BLaER1 treated with 17β-estradiol and CSF1 and Interleukin-3, amounts not matched to agents 10 nM and 100 nM (cell line): ENCODE results near the gene VPS16.

Experiments
- H3K27ac ChIP-seq, 11 experiments: shearing (Covaris generic); formaldehyde crosslinking; 2 replicates each; pipeline ENCODE4 v1.8.1; 2022
- H3K27me3 ChIP-seq, 11 experiments: shearing (Covaris generic); formaldehyde crosslinking; 2 replicates each; pipeline ENCODE4 v1.8.1; 2022
- H3K36me3 ChIP-seq, 11 experiments: shearing (Covaris generic); formaldehyde crosslinking; 2 replicates each; pipeline ENCODE4 v1.8.1; 2022
- H3K4me1 ChIP-seq, 10 experiments: shearing (Covaris generic); formaldehyde crosslinking; 2 replicates each; pipeline ENCODE4 v1.8.1; 2022
- H3K4me2 ChIP-seq, 11 experiments: shearing (Covaris generic); formaldehyde crosslinking; 2 replicates each; pipeline ENCODE4 v1.8.1; 2022
- H3K4me3 ChIP-seq, 10 experiments: shearing (Covaris generic); formaldehyde crosslinking; 2 replicates each; pipeline ENCODE4 v1.8.1; 2022
- H3K9ac ChIP-seq, 11 experiments: shearing (Covaris generic); formaldehyde crosslinking; 2 replicates each; pipeline ENCODE4 v1.8.1; 2022
- H3K9me3 ChIP-seq, 11 experiments: shearing (Covaris generic); formaldehyde crosslinking; replicated peaks in 1 of 11; 2 replicates each; pipeline ENCODE4 v1.8.1; 2022
- H4K20me1 ChIP-seq, 11 experiments: shearing (Covaris generic); formaldehyde crosslinking; 2 replicates each; pipeline ENCODE4 v1.8.1; 2022
- Cebpa-rat ChIP-seq, 11 experiments: shearing (Covaris generic); IDR thresholded peaks; 2 replicates each; pipeline ENCODE4 v1.8.1; 2022

VPS16 gene

GRCh38 chr20:2840967-2841531 is 504 bp downstream of the VPS16 start:
- Histone ChIP-seq H3K27me3 (no peaks in the 10 kb centered on the region), H4K20me1 (peaks cover 0 to 9% (median 0%) of the 10 kb centered on the region in 11 experiments; a peak in 4 of 22 replicates), H3K4me2 (peak overlapping the region; percentile 79 to 94 (median 91)), H3K27ac (peak overlapping the region; percentile 40 to 98 (median 93); a peak in 21 of 22 replicates), H3K4me3 (peak overlapping the region; percentile 70 to 89 (median 80)), H3K4me1 (peaks cover 39 to 48% (median 42%) of the 10 kb centered on the region in 10 experiments), H3K36me3 (peaks cover 0 to 13% (median 0%) of the 10 kb centered on the region in 11 experiments; a peak in 2 of 22 replicates), H3K9me3 (no peaks in the 10 kb centered on the region), H3K9ac (peak overlapping the region; percentile 76 to 93 (median 88))
- TF ChIP-seq Cebpa-rat (IDR thresholded peaks at IDR 0.05): no peak

GRCh38 chr20:2845607-2846006 is 5.1 kb downstream of the VPS16 start:
- Histone ChIP-seq H3K4me2 (no peak overlapping the region), H3K36me3 (peaks cover 0 to 28% (median 5%) of the 10 kb centered on the region in 11 experiments; a peak in 6 of 22 replicates), H3K9ac (no peak overlapping the region), H3K27me3 (no peaks in the 10 kb centered on the region), H3K4me3 (no peak overlapping the region), H3K9me3 (no peaks in the 10 kb centered on the region), H3K4me1 (peaks cover 8 to 12% (median 9%) of the 10 kb centered on the region in 10 experiments), H3K27ac (no peak overlapping the region), H4K20me1 (peaks cover 0 to 21% (median 0%) of the 10 kb centered on the region in 11 experiments; a peak in 4 of 22 replicates)
- no peak for TF ChIP-seq Cebpa-rat (IDR thresholded peaks at IDR 0.05)

- H3K9me3 ChIP-seq: no peaks in the 10 kb centered on the region
- no peak for TF ChIP-seq Cebpa-rat (IDR thresholded peaks at IDR 0.05)
- H3K4me3 ChIP-seq: no peak overlapping the region
- peaks cover 0 to 28% (median 5%) of the 10 kb centered on the region in 11 experiments; a peak in 6 of 22 replicates for H3K36me3 ChIP-seq
- H3K27ac ChIP-seq: no peak overlapping the region
- peaks cover 0 to 21% (median 0%) of the 10 kb centered on the region in 11 experiments; a peak in 4 of 22 replicates for H4K20me1 ChIP-seq
- no peak overlapping the region for H3K4me2 ChIP-seq
- H3K9ac ChIP-seq: no peak overlapping the region
- no peaks in the 10 kb centered on the region for H3K27me3 ChIP-seq
- peaks cover 2 to 6% (median 3%) of the 10 kb centered on the region in 10 experiments for H3K4me1 ChIP-seq
Observed at GRCh38 chr20:2846698-2847097, 6.2 kb downstream of the VPS16 start.

GRCh38 chr20:2847802-2848201 is 7.3 kb downstream of the VPS16 start:
- no peaks in the 10 kb centered on the region for H3K27me3 ChIP-seq
- H3K9me3 ChIP-seq: no peaks in the 10 kb centered on the region
- TF ChIP-seq Cebpa-rat (IDR thresholded peaks at IDR 0.05): no peak
- H3K36me3 ChIP-seq: peaks cover 0 to 28% (median 5%) of the 10 kb centered on the region in 11 experiments; a peak in 6 of 22 replicates
- peaks cover 0 to 31% (median 0%) of the 10 kb centered on the region in 11 experiments; a peak in 4 of 22 replicates for H4K20me1 ChIP-seq
- no peak overlapping the region for H3K27ac ChIP-seq
- no peak overlapping the region for H3K4me3 ChIP-seq
- H3K9ac ChIP-seq: no peak overlapping the region
- peaks cover 0 to 4% (median 0%) of the 10 kb centered on the region in 10 experiments; a peak in 2 of 20 replicates for H3K4me1 ChIP-seq
- H3K4me2 ChIP-seq: no peak overlapping the region

- peaks cover 0 to 23% (median 0%) of the 10 kb centered on the region in 11 experiments; a peak in 3 of 22 replicates for H4K20me1 ChIP-seq
- no peak overlapping the region for H3K4me3 ChIP-seq
- no peak overlapping the region for H3K4me2 ChIP-seq
- H3K4me1 ChIP-seq: peaks cover 0 to 4% (median 0%) of the 10 kb centered on the region in 10 experiments; a peak in 2 of 20 replicates
- TF ChIP-seq Cebpa-rat (IDR thresholded peaks at IDR 0.05): no peak
- no peaks in the 10 kb centered on the region for H3K9me3 ChIP-seq
- H3K27me3 ChIP-seq: no peaks in the 10 kb centered on the region
- H3K36me3 ChIP-seq: peaks cover 0 to 15% (median 5%) of the 10 kb centered on the region in 11 experiments; a peak in 5 of 22 replicates
- H3K9ac ChIP-seq: no peak overlapping the region
- no peak overlapping the region for H3K27ac ChIP-seq
Observed at GRCh38 chr20:2849529-2849928, 9.0 kb downstream of the VPS16 start.

- H3K4me1 ChIP-seq: peaks cover 0 to 4% (median 0%) of the 10 kb centered on the region in 10 experiments; a peak in 2 of 20 replicates
- H3K9ac ChIP-seq: no peak overlapping the region
- TF ChIP-seq Cebpa-rat (IDR thresholded peaks at IDR 0.05): no peak
- no peaks in the 10 kb centered on the region for H3K9me3 ChIP-seq
- no peak overlapping the region for H3K27ac ChIP-seq
- H3K4me2 ChIP-seq: no peak overlapping the region
- H3K4me3 ChIP-seq: no peak overlapping the region
- peaks cover 0 to 15% (median 5%) of the 10 kb centered on the region in 11 experiments; a peak in 5 of 22 replicates for H3K36me3 ChIP-seq
- H3K27me3 ChIP-seq: no peaks in the 10 kb centered on the region
- peaks cover 0 to 26% (median 0%) of the 10 kb centered on the region in 11 experiments; a peak in 4 of 22 replicates for H4K20me1 ChIP-seq
Observed at GRCh38 chr20:2851086-2851485, 10.5 kb downstream of the VPS16 start.

GRCh38 chr20:2858591-2858990 is 18.0 kb downstream of the VPS16 start:
- Histone ChIP-seq H3K4me1 (peaks cover 0 to 13% (median 0%) of the 10 kb centered on the region in 10 experiments; a peak in 7 of 20 replicates), H3K36me3 (peaks cover 21 to 48% (median 31%) of the 10 kb centered on the region in 11 experiments), H3K9ac (no peak overlapping the region), H3K4me3 (no peak overlapping the region), H4K20me1 (peaks cover 0 to 36% (median 4%) of the 10 kb centered on the region in 11 experiments; a peak in 7 of 22 replicates), H3K9me3 (no peaks in the 10 kb centered on the region), H3K27me3 (no peaks in the 10 kb centered on the region), H3K4me2 (0 out of 22 replicates have a peak overlapping the region, but pooled peaks of 2 of the 11 experiments have one; percentile 33 to 34), H3K27ac (no peak overlapping the region)
- no peak for TF ChIP-seq Cebpa-rat (IDR thresholded peaks at IDR 0.05)

GRCh38 chr20:2859330-2860121 is 19.0 kb downstream of the VPS16 start:
- peaks cover 0 to 36% (median 4%) of the 10 kb centered on the region in 11 experiments; a peak in 7 of 22 replicates for H4K20me1 ChIP-seq
- no peak for TF ChIP-seq Cebpa-rat (IDR thresholded peaks at IDR 0.05)
- H3K4me3 ChIP-seq: no peak overlapping the region
- peak overlapping the region in 4 of 11 experiments; percentile 5 to 34 (median 25); a peak in 4 of 22 replicates for H3K4me2 ChIP-seq
- H3K4me1 ChIP-seq: peaks cover 0 to 13% (median 0%) of the 10 kb centered on the region in 10 experiments; a peak in 7 of 20 replicates
- H3K36me3 ChIP-seq: peaks cover 24 to 57% (median 40%) of the 10 kb centered on the region in 11 experiments
- H3K9me3 ChIP-seq: no peaks in the 10 kb centered on the region
- no peak overlapping the region for H3K27ac ChIP-seq
- H3K27me3 ChIP-seq: no peaks in the 10 kb centered on the region
- H3K9ac ChIP-seq: no peak overlapping the region

GRCh38 chr20:2864626-2865025 is 24.1 kb downstream of the VPS16 start:
- Histone ChIP-seq H3K4me3 (no peak overlapping the region), H3K4me1 (peaks cover 29 to 45% (median 35%) of the 10 kb centered on the region in 10 experiments), H4K20me1 (peaks cover 0 to 9% (median 0%) of the 10 kb centered on the region in 11 experiments; a peak in 5 of 22 replicates), H3K9ac (no peak overlapping the region), H3K27ac (no peak overlapping the region), H3K36me3 (peaks cover 36 to 71% (median 62%) of the 10 kb centered on the region in 11 experiments), H3K4me2 (peak overlapping the region in 2 of 11 experiments; percentile 72 to 85; a peak in 1 of 22 replicates), H3K27me3 (no peaks in the 10 kb centered on the region), H3K9me3 (no peaks in the 10 kb centered on the region)
- TF ChIP-seq Cebpa-rat (IDR thresholded peaks at IDR 0.05): no peak
